NCI-H2081 treated with DMSO at 0.1 percent for 48 hours (cell line): Measurements from ENCODE around the gene INSRR.

Experiments used
- DNase-seq: peaks from one replicate; lab custom pipeline; 2025; lab: John Stamatoyannopoulos, UW

Gene INSRR

GRCh38 chr1:156848461-156849150 lies 10.3 kb downstream of the INSRR start:
- no peak for DNase-seq

DNA sequence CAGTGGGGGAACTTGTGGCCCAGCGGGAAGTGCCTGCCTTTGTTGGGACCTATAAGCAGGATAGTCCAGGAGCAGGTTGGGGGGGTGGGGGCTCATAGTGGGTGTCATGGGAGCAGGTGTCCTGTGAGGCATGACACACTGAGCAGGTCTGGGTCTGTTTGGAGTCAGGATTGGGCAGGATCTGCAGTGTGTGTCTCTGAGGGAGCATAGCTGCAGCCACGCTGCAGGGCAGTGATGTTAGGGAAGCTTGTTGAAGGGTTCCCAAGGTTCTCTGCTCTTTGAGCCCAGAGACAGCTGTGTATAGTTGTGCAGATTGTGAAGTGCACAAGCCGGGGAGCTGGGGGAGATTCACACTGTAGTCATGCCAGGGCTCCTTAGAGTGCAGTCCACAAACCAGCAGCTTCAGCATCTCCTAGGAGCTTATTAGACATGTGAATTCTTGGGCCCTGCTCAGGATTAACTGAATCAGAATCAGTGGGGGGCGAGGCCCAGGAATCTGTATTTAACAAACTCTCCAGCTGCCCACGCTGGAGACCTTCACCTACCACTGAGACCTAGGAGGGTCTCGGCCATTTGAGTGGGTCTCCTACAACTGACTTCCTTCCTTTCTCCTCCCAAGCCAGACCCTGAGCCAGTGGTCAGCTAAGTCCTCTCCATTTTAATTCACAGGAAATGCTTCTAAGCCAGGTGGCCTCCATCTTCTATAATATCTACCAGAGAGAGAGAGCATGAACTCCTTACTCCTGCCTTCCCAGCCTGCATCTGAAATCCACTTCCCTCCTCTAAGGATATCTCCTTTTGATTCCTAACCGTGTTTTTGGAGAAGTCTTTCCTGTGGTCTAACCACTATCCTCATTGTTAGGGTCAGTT lies 11.1 kb downstream of the INSRR start:
- no peak for DNase-seq

GRCh38 chr1:156846643-156847042 lies 12.3 kb downstream of the INSRR start:
- no peak for DNase-seq

GRCh38 chr1:156845953-156846545 lies 12.9 kb downstream of the INSRR start:
- no peak for DNase-seq

- no peak for DNase-seq
Observed at GRCh38 chr1:156845055-156845952, 13.6 kb downstream of the INSRR start.

- DNase-seq = no peak
Observed at GRCh38 chr1:156844638-156845037, 14.3 kb downstream of the INSRR start.

- no peak for DNase-seq
Observed at GRCh38 chr1:156844102-156844501, 14.8 kb downstream of the INSRR start.

DNA sequence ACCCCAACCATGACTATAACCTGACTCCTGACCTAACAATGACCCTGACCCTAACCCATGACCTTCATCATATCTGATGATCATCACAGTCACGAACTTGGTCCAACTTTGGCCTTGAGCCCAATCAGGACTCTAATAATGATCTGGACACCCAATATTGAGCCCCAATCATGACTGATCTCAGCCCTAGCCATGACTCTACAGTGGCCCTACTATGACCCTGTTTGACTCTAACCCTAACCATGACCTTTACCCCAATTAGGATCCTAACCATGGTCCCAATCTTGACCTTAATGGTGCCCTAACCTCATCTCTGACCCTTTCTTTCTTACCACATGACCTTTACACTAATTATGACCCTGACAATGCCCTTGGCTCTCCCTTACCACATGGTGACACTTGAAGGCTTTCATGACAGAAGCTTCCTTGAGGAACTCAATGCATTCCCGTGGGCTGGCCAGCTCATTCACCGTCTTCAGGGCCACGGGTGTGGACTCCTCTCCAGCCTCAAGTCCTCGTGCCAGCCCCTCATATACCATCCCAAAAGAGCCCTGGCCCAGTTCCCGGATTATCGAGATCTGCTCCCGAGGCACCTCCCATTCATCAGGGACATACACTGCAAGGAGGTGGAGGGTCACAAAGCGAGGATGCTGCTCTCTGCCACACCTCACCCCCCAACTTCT lies 16.2 kb downstream of the INSRR start:
- DNase-seq = no peak

DNA sequence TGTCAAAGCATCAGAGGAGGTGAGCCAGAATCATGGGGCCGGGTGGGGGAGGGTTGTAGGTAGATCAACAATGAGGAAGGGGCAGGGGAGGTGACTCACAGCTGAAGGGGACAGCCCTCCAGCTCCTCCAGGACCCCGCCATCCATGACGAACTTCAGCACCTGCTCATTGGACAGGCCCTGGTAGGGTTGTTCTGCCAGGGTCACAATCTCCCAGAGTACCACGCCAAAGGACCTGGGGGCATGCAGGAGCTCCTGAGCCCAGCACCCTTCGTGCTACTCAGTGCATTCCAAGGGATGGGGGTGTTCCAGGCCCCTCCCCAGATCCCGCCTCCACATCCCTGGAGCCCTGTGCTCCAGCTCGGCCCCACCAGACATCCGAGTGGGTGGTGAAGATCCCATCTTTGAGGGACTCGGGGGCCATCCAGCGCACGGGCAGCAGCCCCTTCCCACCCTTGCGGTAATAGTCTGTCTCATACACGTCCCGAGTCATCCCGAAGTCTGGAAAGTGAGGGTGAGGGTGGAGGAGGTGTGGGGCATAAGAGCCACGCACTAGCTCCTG lies 17.5 kb downstream of the INSRR start:
- no peak for DNase-seq

- no peak for DNase-seq
Observed at GRCh38 chr1:156840898-156841279, 18.0 kb downstream of the INSRR start.

DNA sequence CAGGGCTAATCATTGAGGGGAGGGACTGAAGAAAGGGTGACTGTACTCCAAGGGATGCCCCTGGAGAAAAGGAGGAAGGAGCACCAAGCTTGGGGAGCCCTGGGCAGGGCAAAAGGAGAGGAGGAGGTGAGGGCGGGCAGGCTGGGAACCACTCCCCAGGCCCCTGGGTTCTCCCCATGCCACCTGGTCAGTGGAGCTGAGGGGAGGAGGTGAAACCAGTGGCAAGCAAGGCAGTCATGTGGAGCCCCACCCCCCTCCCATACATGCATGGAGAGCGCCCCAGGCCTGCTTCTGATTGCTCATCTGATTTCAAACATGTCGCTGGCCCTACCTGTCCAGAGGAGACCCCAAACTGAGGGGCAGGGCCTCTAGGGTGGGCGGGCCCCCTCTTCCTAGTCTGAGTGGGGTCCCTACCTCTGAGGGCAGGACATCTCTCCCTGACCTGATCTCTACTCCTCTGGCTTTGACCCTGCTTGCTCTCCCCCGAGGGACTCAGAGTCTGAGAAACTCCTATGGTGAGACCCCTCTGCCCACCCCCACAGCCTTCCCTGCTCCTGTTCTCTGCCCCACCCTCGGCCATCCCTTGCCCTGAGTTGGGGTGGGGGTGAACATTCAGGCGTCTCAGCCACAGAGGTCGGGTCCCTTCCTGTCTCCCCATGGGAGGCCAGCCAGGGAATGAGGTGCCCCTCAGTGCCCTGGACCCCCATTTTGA lies 18.6 kb downstream of the INSRR start:
- DNase-seq = no peak

- no peak for DNase-seq
Observed at GRCh38 chr1:156839426-156840109, 19.3 kb downstream of the INSRR start.

GRCh38 chr1:156838972-156839371 lies 19.9 kb downstream of the INSRR start:
- DNase-seq = no peak

DNA sequence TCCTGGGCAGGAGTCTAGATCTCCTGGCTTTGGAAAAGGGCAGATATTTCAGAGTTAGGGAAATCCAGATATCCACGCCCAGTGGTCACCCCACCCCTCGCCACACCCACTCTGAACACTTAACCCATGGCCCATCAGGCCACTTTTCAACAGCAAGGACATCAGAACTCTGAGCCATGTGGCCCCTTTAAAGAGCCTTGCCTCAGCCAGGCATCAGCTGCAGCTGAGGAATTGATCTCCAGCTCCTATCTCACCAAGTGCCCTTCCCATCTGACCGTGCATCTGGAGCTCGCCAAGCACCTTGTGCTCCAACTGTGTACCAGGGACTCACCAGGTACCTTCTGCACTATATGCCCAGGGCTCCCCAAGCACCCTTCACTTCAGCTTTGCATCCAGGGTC lies 22.0 kb downstream of the INSRR start:
- no peak for DNase-seq

DNA sequence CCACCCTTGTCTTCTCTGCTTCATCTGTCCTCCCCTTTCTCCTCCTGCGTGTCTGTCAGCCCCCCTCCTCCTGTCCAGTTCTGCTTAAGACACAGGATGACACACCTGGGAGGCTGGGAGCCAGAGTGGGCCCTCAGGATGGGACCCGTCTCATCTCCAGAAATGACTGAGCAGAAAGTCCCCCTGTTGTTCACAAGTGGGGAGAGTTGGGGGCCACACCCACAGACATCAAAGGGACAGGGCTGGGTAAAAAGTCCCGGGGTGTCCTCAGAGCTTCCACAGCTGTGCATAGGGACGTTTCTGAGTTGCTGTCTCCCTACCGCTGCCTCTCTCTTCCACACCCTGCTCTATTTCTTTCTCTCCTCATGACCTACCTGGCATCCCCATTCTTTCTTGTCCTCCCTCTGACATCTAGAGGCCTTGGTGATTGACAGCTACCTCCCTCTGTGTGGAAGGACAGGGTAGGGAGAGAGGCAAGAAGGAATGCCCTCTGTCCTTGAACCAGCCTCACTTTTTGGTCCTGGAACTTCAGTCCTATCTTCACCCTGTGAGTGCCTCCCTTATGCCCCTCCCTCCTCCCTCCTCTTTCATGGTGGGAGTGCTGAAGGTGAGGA lies 22.8 kb downstream of the INSRR start:
- no peak for DNase-seq

DNA sequence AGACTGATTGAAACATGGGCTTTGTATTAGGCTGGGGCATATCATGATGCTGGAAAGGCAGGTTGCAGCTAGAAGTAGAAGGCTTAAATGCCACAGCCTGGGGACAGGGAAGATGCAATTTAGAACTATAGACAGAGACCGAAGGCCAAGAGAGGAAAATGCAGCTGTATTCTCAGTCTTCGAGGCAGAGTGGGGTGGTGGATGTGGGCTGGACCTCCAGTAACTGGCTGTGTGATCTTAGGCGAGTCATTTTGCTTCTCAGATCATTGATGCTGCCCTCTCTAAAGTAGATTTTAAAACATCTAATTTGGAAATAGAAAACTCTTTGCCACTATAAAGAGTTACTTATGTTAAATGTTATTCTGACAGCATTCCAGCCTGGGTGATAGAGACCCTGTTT lies 24.6 kb downstream of the INSRR start:
- DNase-seq = no peak

DNA sequence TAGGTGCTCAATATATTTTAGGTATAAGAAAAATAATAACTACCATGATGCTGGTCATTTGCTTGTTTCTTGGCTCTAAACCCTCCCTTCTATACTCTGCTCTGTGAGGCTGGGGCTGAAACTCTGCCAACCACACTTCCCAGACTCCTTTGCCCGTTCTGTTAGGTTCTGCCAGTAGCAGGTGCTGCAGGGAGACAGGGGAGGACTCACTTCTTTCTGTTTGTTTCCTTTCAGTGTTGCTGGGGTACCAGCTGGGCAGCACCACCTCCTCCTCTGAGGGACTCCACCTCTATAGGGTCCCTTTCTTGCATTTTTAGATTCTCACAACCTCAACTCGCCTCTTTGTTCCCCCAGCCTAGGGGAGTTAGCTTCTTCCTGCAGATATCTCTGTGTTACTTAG lies 25.3 kb downstream of the INSRR start:
- DNase-seq = no peak

DNA sequence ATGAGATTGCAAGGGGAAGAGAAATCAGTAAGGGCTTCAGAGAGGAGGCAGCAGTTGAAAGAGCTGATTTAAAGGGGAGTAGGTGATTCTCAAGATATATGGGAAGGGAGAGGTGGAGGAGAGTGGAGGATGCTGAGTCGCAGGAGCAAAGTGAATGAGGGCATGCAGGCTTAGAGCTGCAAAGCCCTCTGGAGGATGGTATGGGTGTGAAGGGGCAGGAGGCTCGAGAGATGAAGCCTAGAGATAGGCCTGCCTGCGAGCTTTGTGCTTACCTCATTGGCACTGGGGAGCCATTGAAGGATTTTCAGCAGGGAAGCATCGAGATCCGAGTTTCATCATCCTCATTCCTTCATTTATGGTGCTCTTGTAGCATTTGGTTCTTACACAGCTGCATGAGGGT lies 26.5 kb downstream of the INSRR start:
- DNase-seq = no peak

GRCh38 chr1:156828400-156829124 lies 30.4 kb downstream of the INSRR start:
- no peak for DNase-seq
